ENCODE measurements around the gene LTO1. TPM values are rescaled to one million over a fixed set of nuclear protein-coding genes. Genes with fewer than 3 reads are reported as not detected.

The LTO1 gene
- total and polyA plus RNA-seq, 10 of the 15 experiments (the other 5 are each of a cell fraction or from before 2014, with no cell fraction given): 2.6 to 27.5 (median 14.4) TPM

- TF ChIP-seq, protein P1, sequence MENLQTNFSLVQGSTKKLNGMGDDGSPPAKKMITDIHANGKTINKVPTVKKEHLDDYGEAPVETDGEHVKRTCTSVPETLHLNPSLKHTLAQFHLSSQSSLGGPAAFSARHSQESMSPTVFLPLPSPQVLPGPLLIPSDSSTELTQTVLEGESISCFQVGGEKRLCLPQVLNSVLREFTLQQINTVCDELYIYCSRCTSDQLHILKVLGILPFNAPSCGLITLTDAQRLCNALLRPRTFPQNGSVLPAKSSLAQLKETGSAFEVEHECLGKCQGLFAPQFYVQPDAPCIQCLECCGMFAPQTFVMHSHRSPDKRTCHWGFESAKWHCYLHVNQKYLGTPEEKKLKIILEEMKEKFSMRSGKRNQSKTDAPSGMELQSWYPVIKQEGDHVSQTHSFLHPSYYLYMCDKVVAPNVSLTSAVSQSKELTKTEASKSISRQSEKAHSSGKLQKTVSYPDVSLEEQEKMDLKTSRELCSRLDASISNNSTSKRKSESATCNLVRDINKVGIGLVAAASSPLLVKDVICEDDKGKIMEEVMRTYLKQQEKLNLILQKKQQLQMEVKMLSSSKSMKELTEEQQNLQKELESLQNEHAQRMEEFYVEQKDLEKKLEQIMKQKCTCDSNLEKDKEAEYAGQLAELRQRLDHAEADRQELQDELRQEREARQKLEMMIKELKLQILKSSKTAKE (IDR thresholded peaks at IDR 0.05; ENCODE audit: low read depth, poor library complexity, severe bottlenecking): no peak
- TF ChIP-seq RAD21 (IDR thresholded peaks at IDR 0.05; ENCODE audit: insufficient read depth, low read depth, low read length): peak; percentile 98
- TF ChIP-seq SMC3 (IDR thresholded peaks at IDR 0.05; ENCODE audit: borderline replicate concordance, low read length): peak; percentile 94
- TF ChIP-seq HDAC2 (IDR thresholded peaks at IDR 0.05): no peak
- peak; percentile 39 for TF ChIP-seq RELA (IDR thresholded peaks at IDR 0.05; ENCODE audit: borderline replicate concordance, partially characterized antibody)
- no peak for TF ChIP-seq POLR2AphosphoS5 (IDR thresholded peaks at IDR 0.05; ENCODE audit: low read length)
- peak; percentile 79 for TF ChIP-seq GATAD2B (conservative IDR thresholded peaks at IDR 0.05; ENCODE audit: low read depth)
- TF ChIP-seq RCOR1 (conservative IDR thresholded peaks at IDR 0.05; ENCODE audit: low read depth, low read length): no peak
- no peak for TF ChIP-seq SPI1 (IDR thresholded peaks at IDR 0.05; ENCODE audit: borderline replicate concordance, insufficient read depth, low read depth, low read length)
- no peak for TF ChIP-seq NFYB (IDR thresholded peaks at IDR 0.05; ENCODE audit: insufficient read depth, low read depth, low read length)
- peak; percentile 62 for TF ChIP-seq IKZF1 (conservative IDR thresholded peaks at IDR 0.05)
- TF ChIP-seq DPF2 (IDR thresholded peaks at IDR 0.05): peak; percentile 58; the same call in 1 of the 2 replicates
- TF ChIP-seq, protein P2, sequence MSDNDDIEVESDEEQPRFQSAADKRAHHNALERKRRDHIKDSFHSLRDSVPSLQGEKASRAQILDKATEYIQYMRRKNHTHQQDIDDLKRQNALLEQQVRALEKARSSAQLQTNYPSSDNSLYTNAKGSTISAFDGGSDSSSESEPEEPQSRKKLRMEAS (IDR thresholded peaks at IDR 0.05; ENCODE audit: low read depth, low read length): no peak
- TF ChIP-seq CBFB (IDR thresholded peaks at IDR 0.05; ENCODE audit: low read depth): no peak
- TF ChIP-seq EGR1 (IDR thresholded peaks at IDR 0.05; ENCODE audit: borderline replicate concordance in 1 of 2, low read depth in 2 of 2, low read length in 2 of 2): peak in 1 of 2 experiments; percentile 57; a peak in 2 of 3 replicates
- TF ChIP-seq RUNX3 (IDR thresholded peaks at IDR 0.05; ENCODE audit: low read length): no peak; the same call in 1 of the 2 replicates
- peak; percentile 84; the same call in 1 of the 2 replicates for TF ChIP-seq ZNF592 (IDR thresholded peaks at IDR 0.05)
- no peak for TF ChIP-seq SREBF2 (IDR thresholded peaks at IDR 0.05; ENCODE audit: low read length)
- TF ChIP-seq CTCF (IDR thresholded peaks at IDR 0.05 in 2 of 3, conservative IDR thresholded peaks at IDR 0.05 in 1 of 3; ENCODE audit: control insufficient read depth in 2 of 3, extremely low read depth in 1 of 3, insufficient read depth in 1 of 3, low read depth in 3 of 3, low read length in 3 of 3): peak; percentile 87 to 92 (median 88)
- TF ChIP-seq IRF3 (IDR thresholded peaks at IDR 0.05): no peak
These were observed 32.1 kb downstream of the LTO1 start (continued) for GRCh38 chr11:69642913-69643632.
